Testis (tissue), 2 donors: ENCODE measurements around the gene PLEKHM2.

ENCODE experiments used
- CTCF ChIP-seq, 3 experiments: fragments of 450-650 bp in 2 of 3; fragments of 200-600 bp in 1 of 3; sonication (generic) in 1 of 3; IDR thresholded peaks; one replicate each; pipeline ENCODE4 v1.5.1; 2016 to 2019; ENCODE audit warnings: antibody characterized with exemption in 3 of 3, mild to moderate bottlenecking in 2 of 3, moderate library complexity in 1 of 3
- POLR2A ChIP-seq: fragments of 450-650 bp; IDR thresholded peaks from one replicate; pipeline ENCODE4 v1.6.1; 2017; ENCODE audit warnings: antibody characterized with exemption, mild to moderate bottlenecking, moderate library complexity

GRCh38 chr1:15709226-15709625 is 25.1 kb downstream of the PLEKHM2 start:
- TF ChIP-seq CTCF (IDR thresholded peaks at IDR 0.05) (no peak), POLR2A (no peak)
